SK-N-SH treated with all-trans-retinoic acid at 6 μM for 48 hours (cell line): ENCODE results near the gene PPIC.

ENCODE experiments used
- ATAC-seq: fragments of 200-7000 bp; cut with Tn5 transposase; 3 replicates; pipeline ENCODE4 v1.9.1; 2020; ENCODE audit warnings: mild to moderate bottlenecking, moderate library complexity
- ARNTL ChIP-seq: fragments of 450-650 bp; formaldehyde crosslinking; IDR thresholded peaks from 2 replicates; pipeline ENCODE4 v1.5.0; 2020; ENCODE audit warnings: low read depth, mild to moderate bottlenecking, moderate library complexity, borderline replicate concordance
- BACH2 ChIP-seq: fragments of 250-450 bp; sonication (Bioruptor Pico); IDR thresholded peaks from 2 replicates; pipeline ENCODE4 v1.9.0; 2021; ENCODE audit warnings: mild to moderate bottlenecking, borderline replicate concordance
- CSDC2 ChIP-seq: fragments of 250-450 bp; sonication (Bioruptor Pico); IDR thresholded peaks from 2 replicates; pipeline ENCODE4 v1.5.0; 2020; ENCODE audit warnings: mild to moderate bottlenecking, moderate library complexity
- CSRNP3 ChIP-seq: fragments of 250-450 bp; sonication (Bioruptor Pico); IDR thresholded peaks from 2 replicates; pipeline ENCODE4 v1.5.1; 2021; ENCODE audit warnings: mild to moderate bottlenecking, moderate library complexity
- ESRRG ChIP-seq: fragments of 250-450 bp; sonication (Bioruptor Pico); IDR thresholded peaks from 2 replicates; pipeline ENCODE4 v1.6.1; 2021; ENCODE audit warnings: mild to moderate bottlenecking
- GLIS3 ChIP-seq: fragments of 250-450 bp; sonication (Bioruptor Pico); IDR thresholded peaks from 2 replicates; pipeline ENCODE4 v1.5.0; 2020; ENCODE audit warnings: mild to moderate bottlenecking, moderate library complexity
- ISL1 ChIP-seq: fragments of 250-450 bp; sonication (Bioruptor Pico); IDR thresholded peaks from 2 replicates; pipeline ENCODE4 v2.1.2; 2022; ENCODE audit warnings: mild to moderate bottlenecking, moderate library complexity
- OSR1 ChIP-seq: fragments of 250-450 bp; sonication (Bioruptor Pico); IDR thresholded peaks from 2 replicates; pipeline ENCODE4 v1.8.0; 2022; ENCODE audit warnings: moderate library complexity, mild to moderate bottlenecking, inconsistent platforms
- POU6F1 ChIP-seq: fragments of 250-450 bp; sonication (Bioruptor Pico); IDR thresholded peaks from 2 replicates; pipeline ENCODE4 v1.8.0; 2021; ENCODE audit warnings: low read depth, mild to moderate bottlenecking, moderate library complexity, borderline replicate concordance
- PPARA ChIP-seq: fragments of 250-450 bp; sonication (Bioruptor Pico); IDR thresholded peaks from 2 replicates; pipeline ENCODE4 v1.5.0; 2020; ENCODE audit warnings: mild to moderate bottlenecking, borderline replicate concordance
- RARB ChIP-seq: fragments of 250-450 bp; sonication (Bioruptor Pico); IDR thresholded peaks from 2 replicates; pipeline ENCODE4 v1.8.0; 2021; ENCODE audit warnings: mild to moderate bottlenecking, moderate library complexity
- TCF4 ChIP-seq: fragments of 250-450 bp; sonication (Bioruptor Pico); IDR thresholded peaks from 2 replicates; pipeline ENCODE4 v1.8.0; 2021; ENCODE audit warnings: mild to moderate bottlenecking, moderate library complexity, borderline replicate concordance
- TOX ChIP-seq: fragments of 250-450 bp; sonication (Bioruptor Pico); IDR thresholded peaks from 2 replicates; pipeline ENCODE4 v1.8.0; 2021; ENCODE audit warnings: mild to moderate bottlenecking, moderate library complexity, borderline replicate concordance
- ZC3H10 ChIP-seq: fragments of 250-450 bp; sonication (Bioruptor Pico); IDR thresholded peaks from 2 replicates; pipeline ENCODE4 v1.5.1; 2021; ENCODE audit warnings: mild to moderate bottlenecking, moderate library complexity
- ZFP3 ChIP-seq: fragments of 250-450 bp; sonication (Bioruptor Pico); IDR thresholded peaks from 2 replicates; pipeline ENCODE4 v1.5.0; 2020; ENCODE audit warnings: mild to moderate bottlenecking, moderate library complexity
- ZFP30 ChIP-seq: fragments of 450-650 bp; formaldehyde crosslinking; IDR thresholded peaks from 2 replicates; pipeline ENCODE4 v1.5.0; 2022; ENCODE audit warnings: mild to moderate bottlenecking, moderate library complexity
- ZNF565 ChIP-seq: fragments of 450-650 bp; formaldehyde crosslinking; conservative IDR thresholded peaks from 2 replicates; pipeline ENCODE4 v1.5.0; 2020; ENCODE audit warnings: low read depth, mild to moderate bottlenecking, moderate library complexity
- ZNF70 ChIP-seq: fragments of 450-650 bp; formaldehyde crosslinking; IDR thresholded peaks from 2 replicates; pipeline ENCODE4 v1.5.0; 2020; ENCODE audit warnings: mild to moderate bottlenecking, moderate library complexity
- ZNF8 ChIP-seq: fragments of 450-650 bp; formaldehyde crosslinking; IDR thresholded peaks from 2 replicates; pipeline ENCODE4 v1.5.0; 2020; ENCODE audit warnings: mild to moderate bottlenecking, moderate library complexity
- TF ChIP-seq, protein P1 (sequence below): fragments of 250-450 bp; sonication (Bioruptor Pico); IDR thresholded peaks from 2 replicates; pipeline ENCODE4 v1.5.1; 2020; ENCODE audit warnings: low read depth, mild to moderate bottlenecking, moderate library complexity
- TF ChIP-seq, protein P2 (sequence below): fragments of 250-450 bp; sonication (Bioruptor Pico); IDR thresholded peaks from 2 replicates; pipeline ENCODE4 v1.8.0; 2020; ENCODE audit warnings: mild to moderate bottlenecking, moderate library complexity, borderline replicate concordance
- TF ChIP-seq, protein P3 (sequence below): fragments of 250-450 bp; sonication (Bioruptor Pico); IDR thresholded peaks from 2 replicates; pipeline ENCODE4 v1.5.0; 2020; ENCODE audit warnings: mild to moderate bottlenecking, moderate library complexity

The PPIC gene

GRCh38 chr5:123007182-123007581, 29.3 kb downstream of the PPIC start:
- ATAC-seq = no peak
- TF ChIP-seq ZNF70 (no peak), ZC3H10 (CRISPR knock-in tag) (no peak), PPARA (CRISPR knock-in tag) (no peak), RARB (CRISPR knock-in tag) (no peak), TCF4 (CRISPR knock-in tag) (no peak), POU6F1 (CRISPR knock-in tag) (no peak), CSDC2 (CRISPR knock-in tag) (no peak), OSR1 (CRISPR knock-in tag) (no peak), BACH2 (CRISPR knock-in tag) (no peak), ZNF565 (no peak)
- TF ChIP-seq, protein P1, sequence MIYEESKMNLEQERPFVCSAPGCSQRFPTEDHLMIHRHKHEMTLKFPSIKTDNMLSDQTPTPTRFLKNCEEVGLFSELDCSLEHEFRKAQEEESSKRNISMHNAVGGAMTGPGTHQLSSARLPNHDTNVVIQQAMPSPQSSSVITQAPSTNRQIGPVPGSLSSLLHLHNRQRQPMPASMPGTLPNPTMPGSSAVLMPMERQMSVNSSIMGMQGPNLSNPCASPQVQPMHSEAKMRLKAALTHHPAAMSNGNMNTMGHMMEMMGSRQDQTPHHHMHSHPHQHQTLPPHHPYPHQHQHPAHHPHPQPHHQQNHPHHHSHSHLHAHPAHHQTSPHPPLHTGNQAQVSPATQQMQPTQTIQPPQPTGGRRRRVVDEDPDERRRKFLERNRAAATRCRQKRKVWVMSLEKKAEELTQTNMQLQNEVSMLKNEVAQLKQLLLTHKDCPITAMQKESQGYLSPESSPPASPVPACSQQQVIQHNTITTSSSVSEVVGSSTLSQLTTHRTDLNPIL (CRISPR knock-in tag) = no peak
- TF ChIP-seq, protein P2, sequence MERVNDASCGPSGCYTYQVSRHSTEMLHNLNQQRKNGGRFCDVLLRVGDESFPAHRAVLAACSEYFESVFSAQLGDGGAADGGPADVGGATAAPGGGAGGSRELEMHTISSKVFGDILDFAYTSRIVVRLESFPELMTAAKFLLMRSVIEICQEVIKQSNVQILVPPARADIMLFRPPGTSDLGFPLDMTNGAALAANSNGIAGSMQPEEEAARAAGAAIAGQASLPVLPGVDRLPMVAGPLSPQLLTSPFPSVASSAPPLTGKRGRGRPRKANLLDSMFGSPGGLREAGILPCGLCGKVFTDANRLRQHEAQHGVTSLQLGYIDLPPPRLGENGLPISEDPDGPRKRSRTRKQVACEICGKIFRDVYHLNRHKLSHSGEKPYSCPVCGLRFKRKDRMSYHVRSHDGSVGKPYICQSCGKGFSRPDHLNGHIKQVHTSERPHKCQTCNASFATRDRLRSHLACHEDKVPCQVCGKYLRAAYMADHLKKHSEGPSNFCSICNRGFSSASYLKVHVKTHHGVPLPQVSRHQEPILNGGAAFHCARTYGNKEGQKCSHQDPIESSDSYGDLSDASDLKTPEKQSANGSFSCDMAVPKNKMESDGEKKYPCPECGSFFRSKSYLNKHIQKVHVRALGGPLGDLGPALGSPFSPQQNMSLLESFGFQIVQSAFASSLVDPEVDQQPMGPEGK (CRISPR knock-in tag) = no peak
- TF ChIP-seq, protein P3, sequence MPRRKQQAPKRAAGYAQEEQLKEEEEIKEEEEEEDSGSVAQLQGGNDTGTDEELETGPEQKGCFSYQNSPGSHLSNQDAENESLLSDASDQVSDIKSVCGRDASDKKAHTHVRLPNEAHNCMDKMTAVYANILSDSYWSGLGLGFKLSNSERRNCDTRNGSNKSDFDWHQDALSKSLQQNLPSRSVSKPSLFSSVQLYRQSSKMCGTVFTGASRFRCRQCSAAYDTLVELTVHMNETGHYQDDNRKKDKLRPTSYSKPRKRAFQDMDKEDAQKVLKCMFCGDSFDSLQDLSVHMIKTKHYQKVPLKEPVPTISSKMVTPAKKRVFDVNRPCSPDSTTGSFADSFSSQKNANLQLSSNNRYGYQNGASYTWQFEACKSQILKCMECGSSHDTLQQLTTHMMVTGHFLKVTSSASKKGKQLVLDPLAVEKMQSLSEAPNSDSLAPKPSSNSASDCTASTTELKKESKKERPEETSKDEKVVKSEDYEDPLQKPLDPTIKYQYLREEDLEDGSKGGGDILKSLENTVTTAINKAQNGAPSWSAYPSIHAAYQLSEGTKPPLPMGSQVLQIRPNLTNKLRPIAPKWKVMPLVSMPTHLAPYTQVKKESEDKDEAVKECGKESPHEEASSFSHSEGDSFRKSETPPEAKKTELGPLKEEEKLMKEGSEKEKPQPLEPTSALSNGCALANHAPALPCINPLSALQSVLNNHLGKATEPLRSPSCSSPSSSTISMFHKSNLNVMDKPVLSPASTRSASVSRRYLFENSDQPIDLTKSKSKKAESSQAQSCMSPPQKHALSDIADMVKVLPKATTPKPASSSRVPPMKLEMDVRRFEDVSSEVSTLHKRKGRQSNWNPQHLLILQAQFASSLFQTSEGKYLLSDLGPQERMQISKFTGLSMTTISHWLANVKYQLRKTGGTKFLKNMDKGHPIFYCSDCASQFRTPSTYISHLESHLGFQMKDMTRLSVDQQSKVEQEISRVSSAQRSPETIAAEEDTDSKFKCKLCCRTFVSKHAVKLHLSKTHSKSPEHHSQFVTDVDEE (CRISPR knock-in tag) = no peak

- TF ChIP-seq ZFP3 (CRISPR knock-in tag) (no peak), ESRRG (CRISPR knock-in tag) (no peak), RARB (CRISPR knock-in tag) (no peak), ZC3H10 (CRISPR knock-in tag) (no peak), GLIS3 (CRISPR knock-in tag) (no peak)
- TF ChIP-seq, all 23 proteins: peak for 0
- ATAC-seq = no peak
Measured at GRCh38 chr5:123001808-123002207, 34.7 kb downstream of the PPIC start.

- TF ChIP-seq BACH2 (CRISPR knock-in tag) (no peak), CSDC2 (CRISPR knock-in tag) (no peak), ZFP3 (CRISPR knock-in tag) (no peak), ZNF70 (no peak), TCF4 (CRISPR knock-in tag) (no peak), ZFP30 (CRISPR knock-in tag) (no peak), RARB (CRISPR knock-in tag) (no peak), ESRRG (CRISPR knock-in tag) (no peak), ISL1 (CRISPR knock-in tag) (no peak), TOX (CRISPR knock-in tag) (no peak), ZC3H10 (CRISPR knock-in tag) (no peak), GLIS3 (CRISPR knock-in tag) (no peak), ZNF8 (CRISPR knock-in tag) (no peak), ARNTL (CRISPR knock-in tag) (no peak), POU6F1 (CRISPR knock-in tag) (no peak), CSRNP3 (CRISPR knock-in tag) (no peak), PPARA (CRISPR knock-in tag) (no peak), OSR1 (CRISPR knock-in tag) (no peak)
- TF ChIP-seq, protein P2 (CRISPR knock-in tag) = no peak
- TF ChIP-seq, all 23 proteins: peak for 0
- no peak for ATAC-seq
Measured at GRCh38 chr5:123000731-123001130, 35.8 kb downstream of the PPIC start.
